KG1 (cell line): ENCODE data around the gene GPATCH1.
"Not testable (repeated sequence)": the region's sequence is repeated elsewhere in the genome, so short reads cannot be mapped to it uniquely, and the experiment has no call there.

Experiments used
- DNase-seq: peaks from one replicate; lab custom pipeline; 2025; lab: John Stamatoyannopoulos, UW

Gene GPATCH1

DNA sequence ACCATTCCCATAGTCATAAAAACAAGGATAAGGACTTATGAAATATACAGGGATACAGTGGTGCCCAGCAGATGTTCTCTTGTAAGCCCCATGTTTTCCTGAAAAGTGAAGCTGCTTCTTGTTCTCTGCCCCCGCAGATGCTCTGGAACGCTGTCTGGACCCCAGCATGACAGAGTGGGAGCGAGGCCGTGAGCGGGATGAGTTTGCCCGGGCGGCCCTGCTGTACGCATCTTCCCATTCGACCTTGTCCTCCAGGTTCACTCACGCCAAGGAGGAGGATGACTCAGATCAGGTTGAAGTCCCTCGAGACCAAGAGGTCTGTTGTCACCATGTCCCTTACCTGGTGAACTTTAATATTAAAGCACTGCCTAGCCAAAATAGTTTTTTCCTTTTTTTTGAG is 30.6 kb downstream of the GPATCH1 start:
- no peak for DNase-seq

DNA sequence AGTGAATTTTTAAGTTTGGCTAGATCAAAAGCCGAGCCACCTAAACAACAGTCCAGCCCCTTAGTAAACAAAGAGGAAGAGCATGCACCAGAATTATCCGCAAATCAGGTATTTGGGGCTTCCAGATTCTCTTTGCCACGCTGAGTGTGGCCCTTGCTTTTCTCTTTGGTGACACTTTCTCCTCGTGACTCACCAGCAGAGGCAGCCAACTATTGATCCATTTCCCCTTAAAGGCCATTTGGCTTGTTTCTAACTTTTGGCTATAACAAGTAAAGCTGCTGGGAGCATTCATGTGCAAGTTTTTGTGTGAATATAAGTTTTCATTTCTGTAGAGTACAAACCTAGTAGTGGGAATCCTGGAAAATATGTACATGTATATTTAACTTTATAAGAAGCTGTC is 33.3 kb downstream of the GPATCH1 start:
- DNase-seq: no peak

- no peak for DNase-seq
These were observed 36.5 kb downstream of the GPATCH1 start for GRCh38 chr19:33117501-33117900.

DNA sequence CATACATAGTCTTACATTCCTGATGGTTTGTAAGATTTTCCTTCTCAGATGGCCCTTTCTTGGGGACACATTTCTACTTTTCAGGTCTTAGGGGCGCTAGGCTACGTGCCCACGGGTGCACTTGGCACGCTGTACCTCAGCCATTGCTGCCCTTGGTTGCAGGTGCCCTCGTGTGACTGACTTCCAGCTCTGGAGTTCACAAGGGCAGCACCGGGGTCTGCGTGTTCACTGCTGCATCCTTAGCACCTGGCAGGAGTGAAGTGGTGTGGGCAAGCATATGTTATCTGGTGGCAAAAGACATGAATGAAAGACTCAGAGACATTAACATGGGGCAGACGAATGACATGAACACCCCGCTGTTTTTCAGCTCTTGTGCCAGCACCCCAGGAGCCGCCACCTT is 37.7 kb downstream of the GPATCH1 start:
- no peak for DNase-seq

DNA sequence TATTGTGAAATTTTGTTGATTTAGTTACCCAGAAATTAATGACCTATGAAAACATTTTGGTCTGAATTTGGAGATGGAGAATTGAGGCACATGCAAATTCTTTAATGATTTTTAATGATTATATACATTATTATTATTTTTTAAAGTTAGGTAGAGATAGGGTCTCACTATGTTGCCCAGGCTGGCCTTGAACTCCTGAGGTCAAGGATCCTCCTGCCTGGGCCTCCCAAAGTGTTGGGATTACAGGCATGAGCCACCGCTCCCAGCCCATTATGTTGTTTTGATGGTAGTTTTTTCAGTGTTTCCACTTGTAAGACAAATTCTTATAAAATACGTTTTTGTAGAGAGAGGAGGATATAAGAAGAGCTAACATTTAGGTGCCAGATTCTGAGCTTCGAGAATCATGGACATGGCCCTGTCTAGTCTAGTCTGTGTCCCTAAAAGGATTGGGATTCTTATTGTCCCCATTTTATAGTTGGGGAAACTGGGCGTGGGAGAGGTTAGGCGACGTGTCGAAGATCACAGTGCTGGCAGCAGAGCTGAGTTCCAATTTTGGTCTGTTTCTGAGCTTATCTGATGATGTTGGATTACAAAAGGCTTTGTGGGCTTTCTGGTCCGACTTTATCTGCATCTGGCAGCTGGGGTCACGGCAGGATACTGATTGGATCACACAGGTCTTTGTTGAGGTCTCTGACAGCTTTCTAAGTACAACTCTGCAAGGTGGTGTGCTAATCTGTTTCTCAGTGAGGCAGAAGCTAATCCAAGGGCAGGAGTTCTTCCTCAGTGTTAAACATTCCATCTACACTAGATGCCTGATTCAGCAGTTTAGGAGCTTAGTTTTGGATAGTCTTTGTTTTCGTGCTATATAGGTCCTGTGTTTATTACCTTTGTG is 43.5 kb downstream of the GPATCH1 start:
- no peak for DNase-seq

DNA sequence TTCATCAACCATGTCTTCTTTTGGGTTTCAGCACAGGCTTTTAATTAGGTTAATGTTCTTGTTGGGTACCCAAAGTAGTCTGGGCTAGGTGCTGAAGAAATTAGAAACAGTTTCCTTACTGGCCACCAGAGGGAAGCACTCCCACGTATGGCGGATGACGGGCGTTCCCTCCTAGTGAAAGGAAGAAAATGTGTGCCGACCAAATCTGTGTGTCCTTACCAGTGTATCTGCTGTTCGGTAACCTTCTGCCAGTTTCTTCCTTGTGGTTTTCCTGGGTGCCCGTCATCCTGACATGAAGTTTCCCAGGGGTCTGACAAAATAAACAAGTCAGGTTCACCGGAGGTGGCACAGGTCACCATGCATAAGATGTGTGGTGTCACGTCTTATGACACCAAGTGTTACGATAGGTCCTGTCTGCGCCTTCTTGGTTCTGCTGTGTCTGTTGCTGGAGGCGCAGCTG is 45.0 kb downstream of the GPATCH1 start:
- peak; percentile 4 for DNase-seq

DNA sequence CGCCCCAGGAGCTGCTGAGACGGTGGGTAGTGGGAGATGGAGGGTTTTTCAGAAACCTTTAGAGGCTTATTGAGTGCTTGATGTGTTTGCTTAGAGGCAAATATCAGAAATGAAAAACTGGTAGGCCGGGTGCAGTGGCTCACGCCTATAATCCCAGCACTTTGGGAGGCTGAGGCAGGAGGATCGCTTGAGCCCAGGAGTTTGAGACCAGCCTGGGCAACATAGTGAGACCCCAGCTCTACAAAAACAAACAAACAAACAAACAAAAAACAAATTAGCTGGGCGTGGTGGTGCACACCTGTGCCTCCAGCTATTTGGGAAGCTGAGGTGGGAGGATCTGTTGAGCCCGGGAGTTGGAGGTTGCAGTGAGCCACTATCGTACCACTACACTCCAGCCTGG is 45.7 kb downstream of the GPATCH1 start:
- DNase-seq: not testable (repeated sequence)

DNA sequence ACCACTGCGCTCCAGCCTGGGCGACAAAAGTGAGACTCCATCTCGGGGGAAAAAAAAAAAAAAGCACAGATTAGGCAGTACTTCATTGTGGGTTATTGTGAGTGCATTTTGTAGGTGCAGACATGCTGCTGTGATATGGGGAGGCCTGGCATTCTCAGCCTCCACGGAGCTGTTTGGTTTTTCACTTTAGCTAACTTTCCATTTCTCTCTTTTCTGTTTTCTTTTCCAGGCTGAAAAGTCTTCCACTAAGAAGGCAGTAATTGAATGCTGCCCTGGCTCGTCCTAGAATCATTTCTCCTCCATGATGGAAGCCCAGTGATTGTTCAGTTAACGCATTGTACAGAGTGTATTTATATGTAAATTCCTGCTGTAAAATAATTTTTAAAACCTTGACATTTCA is 48.9 kb downstream of the GPATCH1 start:
- DNase-seq: no peak

GRCh38 chr19:33130433-33130832 is 49.5 kb downstream of the GPATCH1 start:
- no peak for DNase-seq

DNA sequence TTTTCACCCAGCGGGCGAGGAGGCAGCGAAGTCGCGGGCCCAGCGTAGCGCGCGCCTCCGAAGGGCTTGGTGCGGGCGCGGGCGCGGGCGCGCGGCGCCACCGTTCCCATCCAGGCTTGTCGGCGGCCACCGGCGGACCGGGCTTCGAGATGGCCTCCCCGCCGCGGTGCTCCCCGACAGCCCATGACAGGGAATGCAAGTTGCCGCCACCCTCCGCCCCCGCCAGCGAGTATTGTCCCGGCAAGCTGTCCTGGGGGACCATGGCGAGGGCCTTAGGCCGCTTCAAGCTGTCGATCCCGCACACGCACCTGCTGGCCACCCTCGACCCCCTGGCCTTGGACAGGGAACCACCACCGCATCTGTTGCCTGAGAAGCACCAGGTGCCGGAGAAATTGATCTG is 51.0 kb downstream of the GPATCH1 start, which contains the start of gene WDR88:
Gene WDR88, plus strand, starts transcription at position 94 of the 400 bp plus-strand sequence. Its CDS starts 56 bp downstream, at position 150.
- DNase-seq: no peak

GRCh38 chr19:33132425-33132824 is 51.4 kb downstream of the GPATCH1 start:
- no peak for DNase-seq

- DNase-seq: no peak
These were observed 52.6 kb downstream of the GPATCH1 start for GRCh38 chr19:33133438-33134031.

DNA sequence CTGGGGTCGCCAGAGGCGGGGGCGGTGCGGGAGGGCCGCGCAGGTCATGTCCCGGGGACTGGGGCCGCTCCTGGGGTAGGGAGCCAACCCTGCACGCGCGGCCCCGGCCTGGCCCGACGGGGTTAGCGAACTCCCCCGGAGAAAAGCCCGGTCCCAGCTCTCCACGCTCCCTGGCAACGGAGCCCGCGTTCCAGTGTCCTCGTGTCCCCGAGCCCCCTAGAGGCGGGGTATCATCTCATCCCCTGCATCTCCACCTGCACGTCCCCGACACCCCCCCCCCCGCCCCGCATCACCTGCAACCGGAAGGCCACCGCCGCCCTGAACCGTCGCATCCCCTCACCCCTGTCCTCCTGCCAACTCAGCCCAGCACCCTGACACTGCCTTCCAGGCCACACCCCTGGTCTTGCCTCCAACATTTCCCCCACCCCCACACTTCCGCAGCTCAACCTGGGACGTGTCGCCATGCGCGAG is 53.6 kb downstream of the GPATCH1 start:
- no peak for DNase-seq

- DNase-seq: no peak
These were observed 58.2 kb downstream of the GPATCH1 start for GRCh38 chr19:33139165-33139564.

GRCh38 chr19:33143897-33144405 is 63.0 kb downstream of the GPATCH1 start:
- peak; percentile 41 for DNase-seq

GRCh38 chr19:33146209-33146608 is 65.2 kb downstream of the GPATCH1 start:
- no peak for DNase-seq

- no peak for DNase-seq
These were observed 66.6 kb downstream of the GPATCH1 start for GRCh38 chr19:33147538-33147937.

DNA sequence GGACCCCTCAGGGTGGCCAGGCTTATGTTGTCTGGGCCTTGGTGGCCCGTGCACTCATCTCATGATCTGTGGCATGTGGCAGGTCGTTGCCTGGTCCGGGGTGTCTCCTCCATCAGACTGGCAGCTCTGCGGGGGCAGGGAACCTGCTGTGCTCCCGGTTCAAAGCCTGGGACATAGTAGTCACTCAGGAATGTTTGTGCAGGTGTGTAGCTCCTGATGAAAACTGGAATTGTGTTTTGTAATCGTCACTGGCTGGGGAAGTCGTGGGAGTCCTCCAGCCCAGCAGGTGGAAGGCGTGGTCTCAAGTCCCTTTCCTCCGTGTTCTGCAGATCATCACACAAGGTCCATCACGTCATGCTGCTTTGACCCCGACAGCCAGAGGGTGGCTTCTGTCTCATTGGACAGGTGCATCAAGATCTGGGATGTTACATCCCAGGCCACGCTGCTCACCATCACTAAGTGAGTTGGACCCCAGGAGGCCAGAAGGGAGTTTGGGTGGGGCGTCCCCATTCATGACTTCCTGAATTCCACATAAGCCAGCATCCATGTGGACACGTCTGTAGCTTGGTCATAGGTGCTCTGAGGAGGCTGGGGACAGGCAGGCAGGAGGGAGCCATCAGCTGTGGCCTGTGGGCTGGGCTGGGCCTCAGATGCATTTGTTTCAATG is 70.0 kb downstream of the GPATCH1 start:
- no peak for DNase-seq

GRCh38 chr19:33152176-33152575 is 71.2 kb downstream of the GPATCH1 start:
- DNase-seq: no peak

DNA sequence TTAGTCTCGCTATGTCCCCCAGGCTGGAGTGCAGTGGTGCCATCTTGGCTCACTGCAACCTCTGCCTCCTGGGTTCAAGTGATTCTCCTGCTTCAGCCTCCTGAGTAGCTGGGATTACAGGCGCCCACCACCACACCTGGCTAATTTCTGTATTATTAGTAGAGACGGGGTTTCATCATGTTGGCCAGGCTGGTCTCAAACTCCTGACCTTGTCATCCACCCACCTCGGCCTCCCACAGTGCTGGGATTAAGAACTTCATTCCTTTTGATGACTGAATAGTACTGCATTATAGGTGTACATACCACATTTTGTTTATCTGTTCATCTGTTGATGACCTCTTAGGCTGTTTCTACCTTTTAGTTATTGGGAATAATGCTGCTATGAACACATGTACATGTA is 71.6 kb downstream of the GPATCH1 start:
- DNase-seq: not testable (repeated sequence)

GRCh38 chr19:33154313-33154712 is 73.3 kb downstream of the GPATCH1 start:
- not testable (repeated sequence) for DNase-seq

GRCh38 chr19:33156334-33156733 is 75.4 kb downstream of the GPATCH1 start:
- no peak for DNase-seq
